SK-N-SH (cell line): ENCODE measurements around the gene IQGAP2. TPM values are rescaled to one million over a fixed set of nuclear protein-coding genes. Genes with fewer than 3 reads are reported as not detected.

Experiments
- CTCF ChIA-PET: fragments of 300-600, 350-600 bp; formaldehyde crosslinking; extraction: SDS; loops from one replicate; lab custom pipeline; 2021; lab: Yijun Ruan, JAX
- POLR2A ChIA-PET: fragments of 350-600 bp; sonication (Branson Sonifier 250); formaldehyde crosslinking; extraction: SDS; loops from one replicate; lab custom pipeline; 2020; ENCODE audit warnings: antibody characterized with exemption, inconsistent platforms; lab: Yijun Ruan, JAX
- DNase-seq: peaks from one replicate; pipeline ENCODE4 v3.0.0; 2012
- H2AFZ ChIP-seq: fragments of 200-600 bp; sonication (generic); 2 replicates; pipeline ENCODE4 v1.8.1; 2016; ENCODE audit warnings: antibody characterized with exemption, mild to moderate bottlenecking, low read depth
- H3F3A ChIP-seq: fragments of 200-600 bp; sonication (generic); replicated peaks from 2 replicates; pipeline ENCODE3; 2016; ENCODE audit warnings: antibody characterized with exemption, mild to moderate bottlenecking; ENCODE audit not compliant: insufficient read depth
- H3K27ac ChIP-seq, 2 experiments: fragments of 200-500 bp in 1 of 2; fragments of 200-600 bp in 1 of 2; sonication (Bioruptor generic) in 1 of 2; sonication (generic), shearing (Covaris generic) in 1 of 2; 2 replicates each; pipeline versions ENCODE4 v1.5.1 to v1.6.1; 2014 to 2016; ENCODE audit warnings: low read depth in 2 of 2, inconsistent platforms in 1 of 2, low read length in 1 of 2, mild to moderate bottlenecking in 1 of 2, mixed read lengths in 1 of 2
- H3K27me3 ChIP-seq: fragments of 200-600 bp; sonication (generic), shearing (Covaris generic); 2 replicates; pipeline ENCODE4 v1.6.1; 2016; ENCODE audit warnings: mixed run types; ENCODE audit not compliant: insufficient read depth
- H3K36me3 ChIP-seq, 2 experiments: fragments of 200-500 bp in 1 of 2; fragments of 200-600 bp in 1 of 2; sonication (Bioruptor generic) in 1 of 2; sonication (generic) in 1 of 2; replicated peaks in 1 of 2; 2 replicates each; pipeline versions ENCODE3 to v1.5.1; 2014 to 2016; ENCODE audit warnings: low read length in 1 of 2, mild to moderate bottlenecking in 1 of 2; ENCODE audit not compliant: insufficient read depth in 2 of 2, control insufficient read depth in 1 of 2
- H3K4me1 ChIP-seq, 2 experiments: fragments of 200-500 bp in 1 of 2; fragments of 200-600 bp in 1 of 2; sonication (Bioruptor generic) in 1 of 2; sonication (generic), shearing (Covaris generic) in 1 of 2; 2 replicates each; pipeline versions ENCODE4 v1.5.1 to v1.6.1; 2014 to 2016; ENCODE audit warnings: low read depth in 1 of 2, low read length in 1 of 2, mixed run types in 1 of 2; ENCODE audit not compliant: insufficient read depth in 2 of 2, control insufficient read depth in 1 of 2
- H3K4me2 ChIP-seq: fragments of 200-600 bp; sonication (generic), shearing (Covaris generic); 2 replicates; pipeline ENCODE4 v1.6.1; 2017; ENCODE audit warnings: mixed run types
- H3K4me3 ChIP-seq, 2 experiments: fragments of 200-500 bp in 1 of 2; fragments of 200-600 bp in 1 of 2; sonication (Bioruptor generic) in 1 of 2; sonication (generic), shearing (Covaris generic) in 1 of 2; 2 replicates each; pipeline versions ENCODE4 v1.5.1 to v1.8.1; 2014 to 2016; ENCODE audit warnings: low read depth in 2 of 2, inconsistent platforms in 1 of 2, low read length in 1 of 2, mild to moderate bottlenecking in 1 of 2, mixed read lengths in 1 of 2, moderate library complexity in 1 of 2
- H3K79me2 ChIP-seq: fragments of 200-600 bp; sonication (generic); 2 replicates; pipeline ENCODE4 v1.8.1; 2017; ENCODE audit warnings: mild to moderate bottlenecking; ENCODE audit not compliant: insufficient read depth
- H3K9ac ChIP-seq: fragments of 200-600 bp; sonication (generic); 2 replicates; pipeline ENCODE4 v1.6.1; 2017; ENCODE audit warnings: mixed run types
- H3K9me2 ChIP-seq: fragments of 200-600 bp; sonication (generic); 2 replicates; pipeline ENCODE4 v1.6.1; 2017; ENCODE audit warnings: mixed run types
- H3K9me3 ChIP-seq: fragments of 200-600 bp; sonication (generic); 2 replicates; pipeline ENCODE4 v1.6.1; 2017; ENCODE audit warnings: mixed run types, mild to moderate bottlenecking, moderate library complexity
- H4K20me1 ChIP-seq: fragments of 200-600 bp; sonication (generic); 2 replicates; pipeline ENCODE4 v1.6.1; 2017; ENCODE audit warnings: mild to moderate bottlenecking, mixed run types; ENCODE audit not compliant: insufficient read depth
- CTCF ChIP-seq: fragments of 200-600 bp; sonication (generic); IDR thresholded peaks from 2 replicates; pipeline ENCODE4 v1.6.1; 2017; ENCODE audit warnings: antibody characterized with exemption, mild to moderate bottlenecking, moderate library complexity
- FOSL2 ChIP-seq: IDR thresholded peaks from 2 replicates; pipeline ENCODE4 v1.4.0; 2012; ENCODE audit warnings: low read depth, mild to moderate bottlenecking, moderate library complexity, borderline replicate concordance
- JUND ChIP-seq: IDR thresholded peaks from 2 replicates; pipeline ENCODE4 v1.4.0; 2012
- PBX3 ChIP-seq: IDR thresholded peaks from 2 replicates; pipeline ENCODE4; 2012
- POLR2AphosphoS5 ChIP-seq: IDR thresholded peaks from 2 replicates; pipeline ENCODE4 v1.6.1; 2012; ENCODE audit warnings: low read depth, low read length
- RAD21 ChIP-seq: IDR thresholded peaks from 2 replicates; pipeline ENCODE4 v1.6.1; 2012; ENCODE audit warnings: mild to moderate bottlenecking, low read length
- SIN3A ChIP-seq: IDR thresholded peaks from 2 replicates; pipeline ENCODE4 v1.6.1; 2012; ENCODE audit warnings: low read depth, mild to moderate bottlenecking, low read length, moderate library complexity, borderline replicate concordance
- WGBS: methylation state at CpG from one replicate; pipeline ENCODE4 v1.1.6; 2017; ENCODE audit warnings: low lambda C conversion rate; 5-methylcytosine and 5-hydroxymethylcytosine counted together
- polyA plus RNA-seq, 3 experiments: library from polyadenylated mRNA; depleted of rRNA; stranded (reverse); fragments of >200 nt; gene quantifications; 2 replicates each; pipeline ENCODE4 v1.2.3, GENCODE V29; 2012
- TF ChIP-seq, protein P1 (sequence below): fragments of 150-350 bp; IDR thresholded peaks from 2 replicates; pipeline ENCODE4 v1.6.1; 2017; ENCODE audit warnings: antibody characterized with exemption, low read length, low read depth, borderline replicate concordance

Gene IQGAP2
- polyA plus RNA-seq, 1 of the 3 experiments (the other 2 are of a cell fraction): 2.1 TPM

DNA sequence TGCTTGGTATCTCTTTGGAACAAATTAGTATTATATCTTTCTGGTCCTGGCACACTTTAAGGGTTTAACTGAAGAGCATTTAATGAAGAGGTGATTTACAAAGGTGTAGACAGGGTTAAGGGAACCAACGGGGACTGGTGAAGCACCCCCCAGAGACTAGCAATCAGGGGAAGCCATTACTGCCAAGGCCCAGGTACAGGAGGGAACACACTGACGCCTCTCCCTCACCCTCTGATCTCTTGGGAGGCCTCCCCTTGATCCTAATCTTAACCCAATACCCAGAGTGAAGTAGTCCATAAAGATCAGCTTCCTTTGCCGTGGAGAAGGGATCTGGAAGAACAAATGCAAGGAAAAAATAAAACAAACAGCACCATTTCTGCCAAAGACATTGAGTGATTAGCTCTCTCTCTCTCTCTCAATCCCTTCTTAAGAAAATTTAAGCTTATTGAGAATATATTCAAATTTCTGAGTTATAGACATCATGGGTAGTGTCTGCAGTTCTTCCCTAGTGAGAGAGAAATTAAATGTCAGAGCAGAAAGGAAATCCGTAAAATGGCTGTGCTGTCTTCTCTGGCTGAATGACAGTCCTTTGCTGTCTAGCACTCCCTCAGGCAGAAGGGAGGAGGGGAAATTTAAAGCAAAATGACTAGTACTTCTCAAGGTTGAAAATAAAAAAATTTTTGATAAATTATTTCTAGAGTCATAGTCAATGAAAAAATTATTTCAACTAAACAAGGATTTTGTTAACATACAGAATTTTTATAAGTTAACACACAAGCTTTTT lies 332.9 kb downstream of the IQGAP2 start:
- Histone ChIP-seq H3K4me2 (no peak overlapping the region), H3K4me1 (peaks cover 3 to 17% of the 10 kb centered on the region in 2 experiments), H3K27me3 (no peaks in the 10 kb centered on the region), H3K36me3 (peaks cover 27 to 45% of the 10 kb centered on the region in 2 experiments), H3F3A (peaks cover 27% of the 10 kb centered on the region), H3K9me3 (no peaks in the 10 kb centered on the region), H3K9ac (no peak overlapping the region), H2AFZ (no peak overlapping the region), H3K27ac (peak overlapping the region in 1 of 2 experiments; percentile 83; a peak in 1 of 4 replicates), H3K9me2 (no peaks in the 10 kb centered on the region), H4K20me1 (peaks cover 8% of the 10 kb centered on the region), H3K4me3 (no peak overlapping the region), H3K79me2 (peaks cover 44% of the 10 kb centered on the region)
- no peak for TF ChIP-seq JUND
- TF ChIP-seq, protein P1, sequence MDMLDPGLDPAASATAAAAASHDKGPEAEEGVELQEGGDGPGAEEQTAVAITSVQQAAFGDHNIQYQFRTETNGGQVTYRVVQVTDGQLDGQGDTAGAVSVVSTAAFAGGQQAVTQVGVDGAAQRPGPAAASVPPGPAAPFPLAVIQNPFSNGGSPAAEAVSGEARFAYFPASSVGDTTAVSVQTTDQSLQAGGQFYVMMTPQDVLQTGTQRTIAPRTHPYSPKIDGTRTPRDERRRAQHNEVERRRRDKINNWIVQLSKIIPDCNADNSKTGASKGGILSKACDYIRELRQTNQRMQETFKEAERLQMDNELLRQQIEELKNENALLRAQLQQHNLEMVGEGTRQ: no peak
- TF ChIP-seq CTCF: no peak
- TF ChIP-seq PBX3: no peak
- TF ChIP-seq FOSL2: no peak
- 87% methylated on average over 4 of the region's 4 CpGs for WGBS
- ChIA-PET POLR2A (no interaction called here), CTCF (interaction anchor here (1.6 kb wide), 1 partner anchor 38 kb away, joined by 9 read pairs; no protein-coding TSS in a partner anchor)
- no peak for DNase-seq

DNA sequence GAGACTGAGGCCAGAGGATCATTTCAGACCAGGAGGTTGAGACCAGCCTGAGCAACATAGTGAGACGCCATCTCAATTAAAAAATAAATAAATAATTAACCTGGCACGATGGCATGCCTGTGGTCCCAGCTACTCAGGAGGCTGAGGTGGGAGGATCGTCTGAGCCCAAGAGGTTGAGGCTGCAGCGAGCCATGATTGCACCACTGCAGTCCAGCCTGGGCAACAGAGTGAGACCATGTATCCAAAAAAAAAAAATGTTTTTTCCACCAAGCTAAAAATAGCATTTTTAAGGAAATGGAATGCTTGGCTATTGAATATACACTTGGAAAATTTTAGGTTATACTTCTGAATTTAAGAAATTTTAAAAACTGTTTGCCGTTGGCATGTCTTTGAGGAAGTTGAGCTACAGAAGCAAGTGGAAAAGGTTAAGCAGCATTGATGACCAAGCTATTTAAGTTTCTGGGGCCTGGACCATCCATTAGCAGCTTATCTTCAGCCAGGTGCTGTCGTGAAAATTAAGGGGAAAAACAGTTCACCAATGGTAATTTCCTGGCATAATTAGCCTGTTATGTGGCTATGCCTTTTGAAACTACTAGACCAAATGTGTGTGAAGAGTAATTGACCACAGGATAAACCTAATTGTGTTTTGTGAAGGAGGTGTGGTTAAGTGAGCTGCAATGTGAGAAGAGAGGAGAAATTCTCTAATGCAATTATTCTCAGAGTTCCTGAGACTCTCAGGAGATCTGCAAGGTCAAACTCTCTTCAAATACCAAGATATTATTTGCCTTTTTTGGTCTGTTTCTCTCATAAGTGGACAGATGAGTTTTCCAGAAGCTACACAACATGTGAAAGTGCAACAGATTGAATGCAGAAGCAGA lies 333.8 kb downstream of the IQGAP2 start:
- no peak for DNase-seq
- no peaks in the 10 kb centered on the region for H3K9me3 ChIP-seq
- ChIA-PET POLR2A (no interaction called here), CTCF (interaction anchor here (1.2 to 1.6 kb wide), 2 partner anchors 14 to 38 kb away, joined by 3 to 9 read pairs; no protein-coding TSS in a partner anchor)
- H3K4me2 ChIP-seq: no peak overlapping the region
- H3K36me3 ChIP-seq: peaks cover 26 to 43% of the 10 kb centered on the region in 2 experiments
- H3K4me3 ChIP-seq: no peak overlapping the region
- no peaks in the 10 kb centered on the region for H3K9me2 ChIP-seq
- no peak overlapping the region for H3K9ac ChIP-seq
- WGBS: 91% methylated on average over 6 of the region's 6 CpGs
- H3K4me1 ChIP-seq: peaks cover 3 to 17% of the 10 kb centered on the region in 2 experiments
- TF ChIP-seq RAD21: no peak
- TF ChIP-seq SIN3A: peak; percentile 10; the same call in 1 of the 2 replicates
- TF ChIP-seq POLR2AphosphoS5: peak; percentile 61
- H4K20me1 ChIP-seq: peaks cover under 1% of the 10 kb centered on the region; the same call in 1 of the 2 replicates
- H3K27ac ChIP-seq: peak overlapping the region; percentile 43 to 83; a peak in 3 of 4 replicates
- H2AFZ ChIP-seq: no peak overlapping the region
- peaks cover 27% of the 10 kb centered on the region for H3F3A ChIP-seq
- H3K27me3 ChIP-seq: no peaks in the 10 kb centered on the region
- H3K79me2 ChIP-seq: peaks cover 35% of the 10 kb centered on the region
